Calu3 (cell line): Measurements from ENCODE around the gene LRFN2. TPM values are rescaled to one million over a fixed set of nuclear protein-coding genes. Genes with fewer than 3 reads are reported as not detected.

Experiments used
- BruUV-seq: library from RNA; stranded (reverse); fragments of 400-500 nt; replicated peaks from 2 replicates; lab custom pipeline; 2021; lab: Mats Ljungman, UMichigan
- CTCF ChIA-PET: fragments of 300-600 bp; sonication (Branson Sonifier 250); formaldehyde crosslinking; loops from one replicate; lab custom pipeline; 2022; ENCODE audit warnings: antibody characterized with exemption; lab: Charles Lee
- DNase-seq: peaks from one replicate; pipeline ENCODE4 v3.0.0; 2022
- H3K27ac Mint-ChIP-seq: one replicate; pipeline ENCODE4 v1.8.0; 2022; ENCODE audit warnings: mixed read lengths; ENCODE audit not compliant: unreplicated experiment
- H3K27me3 Mint-ChIP-seq: one replicate; pipeline ENCODE4 v1.8.0; 2022; ENCODE audit warnings: mixed read lengths; ENCODE audit not compliant: unreplicated experiment
- H3K36me3 Mint-ChIP-seq: one replicate; pipeline ENCODE4 v1.8.0; 2022; ENCODE audit warnings: mild to moderate bottlenecking, moderate library complexity, mixed read lengths; ENCODE audit not compliant: insufficient read depth, unreplicated experiment
- H3K4me1 Mint-ChIP-seq: one replicate; pipeline ENCODE4 v1.8.0; 2022; ENCODE audit warnings: mild to moderate bottlenecking, low read depth, mixed read lengths; ENCODE audit not compliant: unreplicated experiment
- H3K4me3 Mint-ChIP-seq: one replicate; pipeline ENCODE4 v1.8.0; 2022; ENCODE audit warnings: mild to moderate bottlenecking, low read depth, moderate library complexity, mixed read lengths; ENCODE audit not compliant: unreplicated experiment
- H3K9me3 Mint-ChIP-seq: one replicate; pipeline ENCODE4 v1.8.0; 2022; ENCODE audit warnings: low read depth, mixed read lengths; ENCODE audit not compliant: unreplicated experiment
- CTCF ChIP-seq: fragments of 200-600 bp; IDR thresholded peaks from one replicate; pipeline ENCODE4 v1.8.0; 2022; ENCODE audit warnings: antibody characterized with exemption; ENCODE audit not compliant: unreplicated experiment
- intact Hi-C: fragments of 100-400 bp; cut with micrococcal nuclease; formaldehyde crosslinking; loops from one replicate; pipeline ENCODE4 v1.10.0; 2022; ENCODE audit not compliant: unreplicated experiment
- total RNA-seq: library from RNA; stranded (reverse); gene quantifications from 2 replicates; pipeline ENCODE4 v1.2.3, GENCODE V29; 2022

Gene LRFN2
- total RNA-seq, 1 experiment from 2014 or later: not detected

- Mint-ChIP-seq H3K36me3 (no peaks in the 10 kb centered on the region), H3K4me3 (no peak overlapping the region), H3K4me1 (no peaks in the 10 kb centered on the region)
Observed at GRCh38 chr6:40540790-40541189, 46.4 kb downstream of the LRFN2 start.

GRCh38 chr6:40539853-40540252 lies 47.3 kb downstream of the LRFN2 start:
- CTCF ChIA-PET: no interaction called here
- Mint-ChIP-seq H3K4me3 (no peak overlapping the region), H3K36me3 (no peaks in the 10 kb centered on the region), H3K4me1 (no peaks in the 10 kb centered on the region), H3K9me3 (no peaks in the 10 kb centered on the region), H3K27me3 (peaks cover 93% of the 10 kb centered on the region), H3K27ac (no peak overlapping the region)
- no peak for DNase-seq
- no peak for TF ChIP-seq CTCF
- BruUV-seq: no TSS peak
- intact Hi-C loops: no loop called here

More at GRCh38 chr6:40540790-40541189, 46.4 kb downstream of the LRFN2 start:
- no peak for DNase-seq
- no peaks in the 10 kb centered on the region for H3K9me3 Mint-ChIP-seq
- no TSS peak for BruUV-seq
- peaks cover 95% of the 10 kb centered on the region for H3K27me3 Mint-ChIP-seq
- H3K27ac Mint-ChIP-seq: no peak overlapping the region
- intact Hi-C loops: no loop called here
- CTCF ChIA-PET: no interaction called here
- no peak for TF ChIP-seq CTCF

GRCh38 chr6:40538556-40538955 lies 48.6 kb downstream of the LRFN2 start:
- no peaks in the 10 kb centered on the region for H3K36me3 Mint-ChIP-seq
- H3K4me1 Mint-ChIP-seq: no peaks in the 10 kb centered on the region
- no peaks in the 10 kb centered on the region for H3K9me3 Mint-ChIP-seq
- BruUV-seq: no TSS peak
- intact Hi-C loops: no loop called here
- TF ChIP-seq CTCF: no peak
- H3K27me3 Mint-ChIP-seq: peaks cover 86% of the 10 kb centered on the region
- CTCF ChIA-PET: no interaction called here
- no peak overlapping the region for H3K27ac Mint-ChIP-seq
- H3K4me3 Mint-ChIP-seq: no peak overlapping the region
- no peak for DNase-seq

GRCh38 chr6:40537446-40537845 lies 49.7 kb downstream of the LRFN2 start:
- no peak for TF ChIP-seq CTCF
- H3K36me3 Mint-ChIP-seq: no peaks in the 10 kb centered on the region
- H3K27me3 Mint-ChIP-seq: peaks cover 86% of the 10 kb centered on the region
- H3K4me3 Mint-ChIP-seq: no peak overlapping the region
- no peak overlapping the region for H3K27ac Mint-ChIP-seq
- no peaks in the 10 kb centered on the region for H3K4me1 Mint-ChIP-seq
- intact Hi-C loops: no loop called here
- DNase-seq: no peak
- no TSS peak for BruUV-seq
- H3K9me3 Mint-ChIP-seq: peaks cover 2% of the 10 kb centered on the region
- CTCF ChIA-PET: interaction anchor here (1.4 kb wide), 1 partner anchor 15 kb away, joined by 3 read pairs; no protein-coding TSS in a partner anchor
